HCT116 (cell line): ENCODE results near the gene ROCK2.

ENCODE experiments used
- CEBPB ChIP-seq: IDR thresholded peaks from 2 replicates; pipeline ENCODE4 v1.6.1; 2012; ENCODE audit warnings: low read depth
- CTCF ChIP-seq, 3 experiments: fragments of 200-600 bp in 1 of 3; sonication (generic) in 1 of 3; IDR thresholded peaks in 2 of 3; conservative IDR thresholded peaks in 1 of 3; 2 replicates each; pipeline ENCODE4 v1.5.1; 2012 to 2017; ENCODE audit warnings: low read depth in 2 of 3, low read length in 2 of 3, antibody characterized with exemption in 1 of 3, borderline replicate concordance in 1 of 3, control low read depth in 1 of 3, mild to moderate bottlenecking in 1 of 3, mixed read lengths in 1 of 3, mixed run types in 1 of 3, moderate library complexity in 1 of 3; ENCODE audit not compliant: insufficient read depth in 1 of 3
- EZH2 ChIP-seq: fragments of 200-600 bp; sonication (generic); IDR thresholded peaks from 2 replicates; pipeline ENCODE4 v1.6.1; 2017; ENCODE audit warnings: antibody characterized with exemption, mixed run types
- POLR2A ChIP-seq: IDR thresholded peaks from 2 replicates; pipeline ENCODE4 v1.7.0; 2011; ENCODE audit warnings: borderline replicate concordance; ENCODE audit not compliant: insufficient read depth, insufficient read length; ENCODE audit errors: extremely low read depth
- RAD21 ChIP-seq: IDR thresholded peaks from 2 replicates; pipeline ENCODE4 v1.6.1; 2012; ENCODE audit warnings: low read depth, mild to moderate bottlenecking
- SP1 ChIP-seq: IDR thresholded peaks from 2 replicates; pipeline ENCODE4 v1.6.1; 2012; ENCODE audit warnings: low read depth
- TCF7L2 ChIP-seq: IDR thresholded peaks from 2 replicates; pipeline ENCODE4 v1.7.0; 2011; ENCODE audit warnings: borderline replicate concordance, inconsistent platforms; ENCODE audit not compliant: insufficient read depth, insufficient read length; ENCODE audit errors: extremely low read depth
- ZFX ChIP-seq: fragments of 450-650 bp; IDR thresholded peaks from 2 replicates; pipeline ENCODE4 v1.6.1; 2017

- TF ChIP-seq EZH2 (no peak), POLR2A (no peak), SP1 (no peak; the same call in none of the 2 replicates), CTCF (IDR thresholded peaks at IDR 0.05 in 2 of 3, conservative IDR thresholded peaks at IDR 0.05 in 1 of 3; ENCODE audit: borderline replicate concordance in 1 of 3, insufficient read depth in 1 of 3, low read depth in 2 of 3, low read length in 2 of 3) (no peak), ZFX (no peak), RAD21 (no peak), CEBPB (no peak), TCF7L2 (no peak)
Observed at GRCh38 chr2:11154923-11155380, 189.5 kb downstream of the ROCK2 start.
